Measurements from ENCODE around the gene DNAH5.

DNAH5 gene

DNA sequence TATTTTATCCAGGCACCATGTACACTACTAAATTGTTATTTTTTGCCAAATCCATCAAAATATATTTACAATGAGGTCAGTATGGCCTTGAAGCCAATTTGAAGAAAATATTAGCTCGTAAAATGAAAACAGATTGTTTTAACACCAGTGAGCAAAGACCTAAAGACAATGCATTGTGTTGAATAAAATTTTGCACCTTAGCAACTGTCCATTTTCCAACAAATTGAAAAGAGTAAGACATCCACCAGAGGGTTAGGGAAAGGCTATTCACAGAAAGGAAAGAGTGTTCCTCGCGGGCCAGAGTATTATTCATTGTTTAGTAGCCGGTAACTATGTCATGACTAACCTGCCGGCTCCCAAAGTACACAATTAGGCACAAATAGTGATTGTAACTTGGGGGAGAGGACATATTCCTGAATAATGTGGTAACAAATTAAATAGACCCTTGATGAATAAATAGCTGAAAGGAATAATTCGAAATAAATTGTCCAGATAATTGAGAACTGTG lies 213.3 kb downstream of the DNAH5 start:
- DNase-seq (ENCODE audit: low spot score), result no peak

DNA sequence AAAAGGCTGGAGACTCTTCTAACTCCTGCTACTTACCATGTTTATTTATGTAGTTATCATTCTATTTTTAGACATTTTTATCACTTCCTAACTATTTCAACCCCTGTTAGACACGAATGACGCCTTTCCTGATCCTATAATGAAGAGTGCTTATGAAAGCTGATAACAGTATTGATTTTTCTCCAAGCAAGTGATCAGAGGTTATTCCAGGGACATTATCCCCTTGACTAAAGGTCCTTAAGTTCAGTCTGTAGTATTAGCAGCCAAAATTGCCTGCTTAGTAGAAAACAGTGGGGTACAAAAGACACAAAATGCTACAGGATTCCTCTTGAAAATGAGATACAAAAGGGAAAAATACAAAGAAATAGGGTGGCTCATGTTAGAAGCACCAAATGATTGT lies 235.6 kb downstream of the DNAH5 start:
- peak; percentile 21 for DNase-seq (ENCODE audit: low spot score)

DNA sequence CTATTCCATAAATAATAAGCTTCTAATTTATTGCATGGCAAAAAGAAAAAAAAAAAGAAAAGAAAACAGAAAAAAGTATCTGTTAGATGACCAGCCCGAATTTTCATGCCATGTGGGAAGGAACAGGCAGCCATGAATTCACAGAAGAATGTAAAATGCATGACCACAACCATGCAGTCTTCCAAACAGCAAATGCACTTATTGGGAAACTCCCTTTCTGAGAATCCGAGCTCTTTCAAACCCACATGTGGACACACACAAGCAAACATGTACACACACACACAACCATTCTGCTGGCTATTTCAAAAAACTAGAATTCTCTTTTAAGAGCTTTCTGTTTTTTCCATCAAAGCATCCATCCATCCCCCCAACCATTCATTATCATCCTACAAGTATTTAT lies 236.1 kb downstream of the DNAH5 start:
- peak; percentile 8 for DNase-seq (ENCODE audit: low spot score)

DNA sequence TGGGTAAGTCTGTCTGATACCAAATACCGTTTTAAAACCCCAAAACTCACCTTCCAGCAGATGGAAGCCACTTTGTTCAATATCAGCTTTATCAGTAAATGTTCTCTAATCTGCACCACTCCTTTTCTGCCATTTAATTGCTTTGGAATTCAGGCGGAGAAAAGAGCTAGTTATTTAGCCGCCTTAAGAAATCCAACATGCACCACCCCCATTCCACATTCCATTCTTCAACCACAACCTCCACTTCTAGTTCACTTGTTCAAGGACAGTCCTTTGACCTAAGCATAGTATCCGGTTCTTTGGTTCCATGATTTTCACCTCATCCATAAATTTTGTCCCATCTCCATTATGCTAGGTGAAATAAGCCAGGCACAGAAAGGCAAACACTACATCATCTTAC lies 240.1 kb downstream of the DNAH5 start:
- no peak for DNase-seq (ENCODE audit: low spot score)

DNA sequence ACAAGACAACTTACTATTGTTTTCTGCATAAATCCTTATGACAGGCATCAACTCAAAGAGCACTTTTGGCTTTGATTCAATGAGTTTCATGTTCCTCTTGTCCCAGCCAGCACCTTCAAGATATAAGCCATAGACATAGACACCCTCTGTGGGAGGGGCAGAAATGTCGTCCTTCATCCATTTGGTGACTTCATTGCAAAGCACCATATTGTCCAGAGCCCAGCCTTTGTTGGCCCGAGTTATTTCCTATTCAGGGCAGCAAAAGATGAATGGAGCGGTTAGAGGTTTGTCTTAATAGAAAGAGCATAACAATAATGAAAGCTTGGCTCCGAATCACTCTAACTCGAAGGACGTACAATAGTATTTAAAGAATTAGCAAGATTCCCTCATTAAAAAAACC lies 243.9 kb downstream of the DNAH5 start:
- DNase-seq (ENCODE audit: low spot score), result no peak

DNA sequence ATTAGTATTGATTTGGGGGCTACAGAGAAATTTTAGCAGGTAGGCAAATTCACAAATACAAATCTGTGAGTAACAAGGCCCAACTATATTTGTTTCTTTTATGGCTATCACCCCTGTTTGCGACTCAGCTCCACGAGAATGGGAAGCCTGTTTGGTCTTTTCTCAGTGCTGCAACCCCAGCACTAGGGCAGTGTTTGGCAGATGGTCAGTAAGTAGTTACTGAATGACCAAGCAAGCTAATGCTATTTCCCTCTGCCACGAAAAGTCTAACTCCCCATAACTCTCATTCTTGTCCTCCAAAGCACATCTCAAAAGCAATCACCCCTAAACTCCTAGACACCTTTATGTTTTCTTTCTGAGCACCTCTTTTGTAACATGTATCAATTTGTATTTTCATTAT lies 245.6 kb downstream of the DNAH5 start:
- no peak for DNase-seq (ENCODE audit: low spot score)

DNA sequence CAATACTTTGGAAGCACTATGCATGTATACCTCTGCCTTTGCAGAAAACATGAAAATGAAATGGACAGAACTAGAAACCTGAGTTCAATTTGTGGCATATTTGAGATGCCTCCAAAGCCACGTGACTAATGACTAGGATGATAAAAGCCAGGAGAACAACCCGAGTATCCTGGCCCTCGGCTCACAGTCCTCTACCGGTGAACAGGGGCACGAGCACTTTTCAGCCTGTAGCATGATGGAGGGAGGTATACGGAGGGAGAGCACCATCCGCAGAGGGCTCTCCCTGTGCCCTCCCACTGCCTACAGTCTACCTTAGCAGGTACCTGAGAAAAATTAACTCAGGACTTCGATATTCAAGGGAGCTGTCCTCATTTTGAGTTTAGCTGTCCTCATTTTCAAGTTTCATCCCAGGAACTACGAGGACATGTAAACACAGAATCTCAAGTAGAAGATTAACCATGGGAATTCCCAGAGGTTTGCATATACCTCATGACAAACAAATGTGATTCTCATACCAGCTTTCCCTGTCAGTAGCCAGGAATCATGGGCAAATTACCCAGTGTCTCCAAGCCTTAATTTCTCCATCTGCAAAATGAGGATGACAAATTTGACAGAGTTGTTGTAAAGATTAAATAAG lies 249.3 kb downstream of the DNAH5 start:
- DNase-seq (ENCODE audit: low spot score), result peak; percentile 40

DNA sequence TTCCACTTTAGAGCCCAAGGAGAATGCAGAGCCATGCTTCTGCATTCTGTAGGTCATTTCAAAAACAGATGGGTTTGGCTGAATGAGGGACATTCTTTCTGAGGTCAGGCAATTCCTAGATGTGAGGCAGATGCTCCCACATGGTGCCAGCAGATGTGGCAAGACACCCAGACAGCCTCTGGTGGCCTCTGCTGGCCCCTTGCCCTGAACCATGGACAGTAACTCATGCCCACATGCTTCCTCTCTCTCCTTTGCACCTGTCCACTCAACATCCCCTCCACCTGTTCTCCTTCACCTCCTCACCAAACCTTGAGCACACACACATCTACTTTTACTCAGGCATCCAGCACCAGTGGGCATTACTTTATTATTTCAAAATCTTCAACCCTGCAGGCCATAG lies 252.3 kb downstream of the DNAH5 start:
- no peak for DNase-seq (ENCODE audit: low spot score)

DNA sequence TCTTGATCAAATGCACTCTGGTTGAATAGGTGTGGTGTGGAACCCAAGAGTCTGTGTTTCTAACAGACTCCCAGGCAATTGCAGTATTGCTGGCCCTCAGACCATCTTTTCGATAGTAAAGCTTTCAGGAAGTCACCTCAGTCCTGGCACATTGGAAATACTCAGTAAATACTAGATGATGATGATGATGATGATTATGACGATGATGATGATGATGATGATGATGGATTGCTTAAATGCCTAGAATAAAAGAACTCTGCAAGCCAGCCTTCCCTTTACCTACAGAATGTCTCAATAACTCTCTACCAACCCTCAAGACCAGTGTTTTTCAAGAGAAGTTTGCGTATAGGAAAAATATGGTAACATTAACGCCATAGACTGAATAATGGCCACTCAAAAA lies 268.0 kb downstream of the DNAH5 start:
- DNase-seq (ENCODE audit: low spot score), result no peak

DNA sequence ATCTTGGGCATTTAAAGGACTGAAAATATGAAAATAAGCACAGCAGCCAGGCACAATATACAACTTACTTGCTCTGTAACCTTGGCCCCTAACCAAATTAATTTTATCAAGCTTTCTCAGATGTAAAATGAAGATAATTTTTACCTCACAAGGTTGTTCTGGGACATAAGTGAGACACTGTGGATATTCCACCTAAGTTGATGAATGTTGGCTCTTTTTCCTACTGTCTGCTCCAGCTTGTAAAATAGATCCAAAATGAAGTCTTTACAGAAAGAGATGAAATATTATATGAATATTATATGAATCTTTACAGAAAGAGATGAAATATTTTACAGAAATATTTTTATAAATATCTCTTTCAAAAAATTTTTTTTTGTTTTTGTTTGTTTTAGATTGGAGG lies 270.1 kb downstream of the DNAH5 start:
- DNase-seq (ENCODE audit: low spot score), result no peak

DNA sequence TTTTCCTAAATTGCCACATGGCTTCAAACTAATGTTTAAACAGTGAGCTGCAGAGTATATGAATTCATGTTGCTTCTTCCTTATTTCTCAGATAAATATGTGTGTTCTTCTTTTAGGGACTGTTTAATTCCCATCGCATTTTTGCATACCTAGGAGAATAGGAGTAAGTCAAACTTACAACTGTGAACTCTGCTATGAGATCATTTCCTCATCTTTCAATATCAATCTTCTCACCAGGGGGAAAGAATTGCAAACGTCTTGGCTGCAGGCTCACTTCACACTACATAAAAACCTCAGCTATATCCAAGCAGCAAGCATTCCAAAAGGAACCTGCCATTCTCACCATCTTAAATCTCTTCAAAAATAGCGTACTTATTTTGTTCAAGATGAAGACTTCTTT lies 271.0 kb downstream of the DNAH5 start:
- no peak for DNase-seq (ENCODE audit: low spot score)

DNA sequence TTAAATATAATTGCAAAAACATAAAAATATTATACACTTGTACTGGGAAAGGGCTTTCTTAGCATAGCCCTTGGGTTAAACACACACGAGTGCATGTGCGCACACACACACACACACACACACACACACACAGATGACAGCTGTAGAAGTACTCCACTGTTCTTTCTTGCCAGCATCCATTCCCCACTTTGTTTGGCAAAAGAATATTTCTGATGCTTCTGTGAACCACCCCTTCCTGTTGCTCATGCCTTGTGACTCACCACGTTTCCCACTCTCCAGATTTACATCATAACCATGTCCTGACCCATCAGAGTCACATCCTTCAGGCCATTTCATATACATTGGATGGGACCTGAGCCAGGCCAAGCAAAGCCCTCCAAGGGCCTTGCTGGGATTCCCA lies 280.1 kb downstream of the DNAH5 start:
- DNase-seq (ENCODE audit: low spot score), result no peak

DNA sequence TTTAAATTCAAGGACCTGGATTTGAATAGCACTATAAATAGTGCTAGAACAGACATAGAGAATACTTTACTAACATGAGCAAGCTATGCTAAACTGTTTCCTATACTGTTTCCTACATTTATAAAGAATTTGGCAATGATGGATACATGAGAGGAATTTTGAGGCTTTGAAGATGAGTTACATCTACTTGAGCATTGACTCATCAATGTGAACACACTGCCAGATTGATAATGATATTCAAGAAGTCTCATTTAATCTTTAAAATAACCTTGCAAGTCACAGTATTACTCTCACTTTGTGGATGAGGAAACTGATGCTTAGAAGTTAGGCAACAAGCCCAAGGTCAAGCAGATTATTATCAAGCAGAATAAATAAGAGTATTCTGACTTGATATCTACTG lies 281.9 kb downstream of the DNAH5 start:
- DNase-seq (ENCODE audit: low spot score), result no peak

DNA sequence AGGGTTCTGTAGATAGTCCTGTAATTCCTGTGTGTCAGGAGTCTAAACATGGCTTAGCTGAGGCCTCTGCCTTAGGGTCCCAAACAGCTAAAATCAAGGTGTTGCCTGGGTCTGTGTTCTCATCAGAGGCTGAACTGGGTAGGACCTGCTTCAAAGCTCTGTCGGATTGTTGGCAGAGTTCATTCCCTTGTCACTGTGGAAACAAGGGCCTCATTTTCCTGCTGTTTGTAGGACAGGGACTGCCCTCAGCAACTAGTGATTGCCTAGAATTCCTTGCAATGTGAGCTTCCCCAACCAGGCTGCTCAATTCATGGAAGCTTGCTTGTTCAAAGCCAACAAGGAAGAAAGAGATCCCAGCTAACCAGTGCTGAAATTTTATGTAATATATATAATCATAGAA lies 283.2 kb downstream of the DNAH5 start:
- DNase-seq (ENCODE audit: low spot score), result no peak

DNA sequence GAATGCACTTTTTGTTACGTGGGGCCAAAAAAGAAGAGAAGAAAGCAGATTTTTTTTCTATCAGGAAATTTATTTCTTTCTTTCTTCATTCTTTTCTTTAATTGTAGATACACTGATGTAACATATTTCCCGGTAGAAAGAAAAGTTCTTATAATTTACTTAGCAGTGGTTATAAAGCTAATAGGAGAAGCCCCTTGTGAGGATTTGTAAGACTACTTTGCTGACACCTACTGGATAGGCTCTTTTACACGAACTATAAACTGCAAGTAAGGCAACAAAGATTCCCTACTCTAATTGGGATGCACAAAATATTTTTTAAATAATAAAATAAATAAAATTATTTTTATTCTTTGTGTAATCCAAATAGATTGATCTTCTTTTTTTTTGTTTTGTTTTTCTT lies 284.4 kb downstream of the DNAH5 start:
- DNase-seq (ENCODE audit: low spot score), result no peak

DNA sequence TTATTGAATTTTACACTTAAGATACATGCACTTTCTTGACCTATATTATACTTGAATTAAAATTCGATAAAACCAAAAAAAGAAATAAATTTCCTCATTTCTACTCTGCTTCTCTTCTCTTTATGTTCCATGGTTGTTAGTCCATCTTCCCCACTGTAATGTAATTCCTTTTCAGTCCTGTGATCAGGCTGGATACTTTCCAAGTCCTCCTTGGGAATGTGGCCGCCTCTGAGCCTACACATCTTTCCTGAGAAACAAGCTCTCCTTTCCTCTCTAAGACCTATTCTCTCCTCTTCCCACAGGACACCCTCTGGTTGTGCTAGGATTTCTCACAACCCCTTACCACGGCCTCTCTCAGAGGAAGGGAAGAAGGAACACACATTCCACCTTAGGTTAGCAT lies 285.1 kb downstream of the DNAH5 start:
- DNase-seq (ENCODE audit: low spot score), result no peak

DNA sequence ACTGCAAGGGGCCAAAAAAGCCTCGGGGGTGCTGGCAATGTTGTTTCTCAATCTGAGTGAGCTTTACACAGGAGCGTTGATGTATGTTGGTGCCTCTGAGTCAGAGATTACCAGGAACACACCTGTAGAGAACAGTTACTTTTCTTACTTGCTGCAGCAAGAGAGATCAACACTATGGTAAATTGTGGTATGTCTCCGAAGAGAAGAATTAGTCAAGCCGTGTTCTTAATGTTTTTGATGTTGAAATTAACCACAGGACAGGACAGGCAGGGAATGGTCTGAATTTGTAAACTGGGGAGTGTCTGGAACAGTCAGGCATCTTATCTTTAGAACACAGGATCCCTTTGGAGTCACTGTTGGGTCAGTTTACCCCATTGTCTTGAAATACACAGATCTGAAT lies 285.7 kb downstream of the DNAH5 start:
- DNase-seq (ENCODE audit: low spot score), result no peak

DNA sequence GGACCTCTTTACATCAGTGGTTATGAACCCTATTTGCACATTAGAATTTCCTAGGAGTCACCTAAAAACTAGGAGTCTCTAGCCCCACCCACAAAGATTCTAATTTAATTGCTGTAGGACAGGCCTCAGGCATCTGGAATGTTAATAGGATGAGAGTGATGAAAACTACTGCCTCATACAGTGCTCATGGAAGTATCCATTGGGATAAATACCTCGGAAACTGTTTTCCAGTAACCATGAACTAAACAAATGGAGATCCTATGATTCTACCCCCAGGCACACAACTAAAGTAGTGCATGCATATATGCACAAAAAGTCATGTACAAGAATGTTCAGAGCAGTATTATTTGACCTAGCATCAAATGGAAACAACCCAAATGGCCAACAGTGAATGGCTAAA lies 286.3 kb downstream of the DNAH5 start:
- DNase-seq (ENCODE audit: low spot score), result no peak

DNA sequence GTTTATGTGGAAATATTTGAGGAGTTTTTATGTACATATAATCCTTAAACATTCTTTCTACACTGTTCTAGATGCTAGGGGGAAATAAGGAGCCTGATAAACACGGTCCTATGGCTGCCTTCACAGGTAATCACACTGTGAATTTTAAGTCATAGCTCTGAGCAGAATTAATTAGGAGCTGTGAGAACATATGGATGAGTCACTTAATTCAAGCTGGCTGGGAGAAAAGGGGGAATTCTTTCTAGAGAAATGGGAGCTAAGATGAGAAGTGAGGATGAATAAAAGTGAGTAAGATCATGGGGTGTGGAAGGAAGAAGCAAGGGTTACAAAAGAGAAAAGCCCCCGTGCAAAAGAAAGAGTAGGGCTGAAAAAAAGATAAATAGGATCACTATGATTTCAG lies 290.8 kb downstream of the DNAH5 start:
- DNase-seq (ENCODE audit: low spot score), result no peak

DNA sequence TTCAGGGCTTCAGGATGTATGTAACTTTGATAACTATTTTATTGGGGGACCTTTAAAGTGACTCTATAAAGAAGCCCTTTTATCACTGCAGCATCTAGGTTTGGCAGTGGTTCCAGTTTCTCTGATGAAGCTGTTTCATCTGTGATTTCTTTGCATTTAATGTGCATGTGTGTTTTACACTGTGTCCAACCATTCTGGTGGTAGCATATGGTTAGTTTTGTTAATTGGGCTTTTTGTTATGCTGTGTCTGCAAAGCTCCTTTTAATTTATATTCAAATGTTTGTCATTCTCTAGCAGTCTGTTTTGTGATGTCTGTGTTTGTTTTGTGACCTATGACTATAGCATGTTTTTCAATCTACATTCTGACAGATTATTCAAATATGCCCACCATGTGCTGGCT lies 294.8 kb downstream of the DNAH5 start:
- no peak for DNase-seq (ENCODE audit: low spot score)

DNA sequence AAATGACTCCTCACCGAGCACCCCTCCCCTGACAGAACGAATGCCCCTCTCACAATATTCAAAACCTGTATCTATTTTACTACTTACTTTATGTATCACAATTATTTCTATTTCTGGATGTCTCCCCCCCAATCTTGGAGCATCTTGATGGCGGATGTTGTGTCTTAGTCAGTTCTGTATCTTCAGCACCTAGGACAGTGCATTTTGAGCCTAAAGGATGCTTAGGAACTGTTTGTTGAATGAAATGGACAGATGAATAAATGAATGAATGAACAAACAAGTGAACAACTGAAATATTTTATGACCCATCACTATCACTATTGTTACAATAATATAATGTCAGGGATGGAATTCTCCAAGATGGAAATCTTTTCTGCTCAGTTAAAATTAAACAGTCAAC lies 295.7 kb downstream of the DNAH5 start:
- DNase-seq (ENCODE audit: low spot score), result no peak

DNA sequence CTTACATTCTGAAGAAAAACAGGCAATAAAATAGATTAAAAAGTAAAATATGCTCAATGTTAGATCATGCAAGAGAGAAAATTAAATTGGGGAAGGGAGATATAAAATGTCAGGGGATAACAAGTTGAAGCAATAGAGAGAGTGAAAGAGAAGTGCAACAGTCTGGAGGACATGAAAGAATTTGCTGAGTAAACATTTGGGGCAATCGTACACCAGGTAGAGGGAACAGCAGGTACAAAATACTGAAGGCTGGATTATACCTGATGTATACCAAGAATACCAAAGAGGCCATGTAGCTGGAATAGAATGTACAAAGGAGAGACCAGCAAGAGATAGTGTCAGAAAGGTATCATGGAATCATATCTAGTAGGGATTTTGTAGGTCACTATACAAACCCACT lies 300.8 kb downstream of the DNAH5 start:
- no peak for DNase-seq (ENCODE audit: low spot score)

DNA sequence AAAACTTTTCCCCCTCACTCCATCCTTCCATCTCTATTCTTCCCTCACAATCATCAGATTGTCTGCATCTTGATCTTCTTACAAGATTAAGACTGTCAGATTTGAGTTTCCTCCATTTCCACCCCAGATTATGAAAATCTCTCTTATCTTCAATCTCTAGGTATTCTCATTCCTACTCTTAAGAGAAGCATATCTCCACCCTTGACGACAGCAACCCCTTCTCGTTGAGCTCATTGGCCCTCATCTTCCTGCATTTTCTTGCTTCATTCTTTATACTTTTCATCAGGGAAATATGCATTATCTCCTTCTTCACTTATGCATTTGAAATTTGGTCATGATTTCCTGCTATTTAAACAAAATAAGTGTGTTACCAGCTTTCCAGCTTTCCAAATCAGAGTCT lies 301.3 kb downstream of the DNAH5 start:
- DNase-seq (ENCODE audit: low spot score), result no peak
